Parathyroid adenoma (tissue), 2 donors: ENCODE results near the gene BHLHA15.

Experiments
- H2AFZ ChIP-seq: fragments of 300-600 bp; sonication (generic); one replicate; pipeline ENCODE4 v1.7.0; 2017; ENCODE audit warnings: antibody characterized with exemption, mild to moderate bottlenecking
- H3K27ac ChIP-seq: fragments of 300-600 bp; sonication (generic); one replicate; pipeline ENCODE4 v1.7.0; 2017
- H3K27me3 ChIP-seq: fragments of 300-600 bp; sonication (generic); one replicate; pipeline ENCODE4 v1.7.0; 2017; ENCODE audit warnings: low read length; ENCODE audit not compliant: control insufficient read depth, insufficient read depth
- H3K36me3 ChIP-seq: fragments of 300-600 bp; sonication (generic); one replicate; pipeline ENCODE4 v1.7.0; 2017; ENCODE audit warnings: low read length; ENCODE audit not compliant: control insufficient read depth, insufficient read depth
- H3K4me1 ChIP-seq: fragments of 300-600 bp; sonication (generic); one replicate; pipeline ENCODE4 v1.7.0; 2017; ENCODE audit warnings: control low read depth
- H3K4me2 ChIP-seq: fragments of 300-600 bp; sonication (generic); one replicate; pipeline ENCODE4 v1.7.0; 2017; ENCODE audit warnings: low read length
- H3K4me3 ChIP-seq: fragments of 300-600 bp; sonication (generic); one replicate; pipeline ENCODE4 v1.7.0; 2017; ENCODE audit warnings: low read depth, low read length
- H3K79me2 ChIP-seq: fragments of 300-600 bp; sonication (generic); one replicate; pipeline ENCODE4 v1.7.0; 2017; ENCODE audit warnings: control low read depth
- H3K9ac ChIP-seq: fragments of 300-600 bp; sonication (generic); one replicate; pipeline ENCODE4 v1.7.0; 2017; ENCODE audit warnings: mild to moderate bottlenecking
- H3K9me3 ChIP-seq: fragments of 300-600 bp; sonication (generic); one replicate; pipeline ENCODE4 v1.7.0; 2017; ENCODE audit warnings: low read length; ENCODE audit not compliant: control insufficient read depth
- TF ChIP-seq, protein P1 (sequence below): fragments of 300-600 bp; sonication (generic); IDR thresholded peaks from one replicate; pipeline ENCODE4 v1.7.0; 2017; ENCODE audit warnings: antibody characterized with exemption, mild to moderate bottlenecking
- donor health status: primary hyperparathyroidism.

BHLHA15 gene

DNA sequence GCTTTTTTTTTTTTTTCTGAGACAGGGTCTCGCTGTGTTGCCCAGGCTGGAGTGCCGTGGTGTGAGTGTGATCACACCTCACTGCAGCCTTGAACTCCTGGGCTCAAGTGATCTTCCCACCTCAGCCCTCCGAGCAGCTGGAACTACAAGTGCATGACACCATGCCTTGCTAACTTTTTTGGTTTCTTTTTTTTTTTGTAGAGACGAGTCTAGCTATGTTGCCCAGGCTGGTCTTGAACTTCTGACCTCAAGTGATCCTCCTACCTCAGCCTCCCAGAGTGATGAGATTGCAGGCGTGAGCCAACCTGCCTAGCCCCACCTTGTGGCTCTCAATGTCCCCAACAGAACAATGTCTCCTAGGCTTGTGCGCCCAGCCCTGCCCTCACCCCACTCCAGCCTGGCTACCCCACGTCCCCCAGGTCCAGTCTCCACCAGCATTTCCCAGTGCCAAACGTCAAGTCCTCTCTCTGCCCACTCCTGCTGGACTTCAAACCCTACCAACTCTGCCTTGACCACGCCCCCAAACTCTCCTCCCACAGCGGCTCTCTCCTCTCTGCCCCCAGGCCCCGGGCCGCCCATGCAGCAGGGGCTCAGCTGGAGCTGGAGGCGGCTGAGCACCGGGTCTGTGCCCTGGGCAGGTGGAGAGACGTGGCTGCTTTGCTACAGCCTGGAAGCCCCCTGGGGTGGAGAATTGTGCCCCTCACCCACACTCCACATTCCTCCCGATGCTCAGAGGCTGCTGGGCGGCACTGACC, 18.9 kb downstream of the BHLHA15 start:
- H3K27me3 ChIP-seq = no peaks in the 10 kb centered on the region
- no peak overlapping the region for H3K4me2 ChIP-seq
- H3K4me3 ChIP-seq = no peak overlapping the region
- TF ChIP-seq, protein P1, sequence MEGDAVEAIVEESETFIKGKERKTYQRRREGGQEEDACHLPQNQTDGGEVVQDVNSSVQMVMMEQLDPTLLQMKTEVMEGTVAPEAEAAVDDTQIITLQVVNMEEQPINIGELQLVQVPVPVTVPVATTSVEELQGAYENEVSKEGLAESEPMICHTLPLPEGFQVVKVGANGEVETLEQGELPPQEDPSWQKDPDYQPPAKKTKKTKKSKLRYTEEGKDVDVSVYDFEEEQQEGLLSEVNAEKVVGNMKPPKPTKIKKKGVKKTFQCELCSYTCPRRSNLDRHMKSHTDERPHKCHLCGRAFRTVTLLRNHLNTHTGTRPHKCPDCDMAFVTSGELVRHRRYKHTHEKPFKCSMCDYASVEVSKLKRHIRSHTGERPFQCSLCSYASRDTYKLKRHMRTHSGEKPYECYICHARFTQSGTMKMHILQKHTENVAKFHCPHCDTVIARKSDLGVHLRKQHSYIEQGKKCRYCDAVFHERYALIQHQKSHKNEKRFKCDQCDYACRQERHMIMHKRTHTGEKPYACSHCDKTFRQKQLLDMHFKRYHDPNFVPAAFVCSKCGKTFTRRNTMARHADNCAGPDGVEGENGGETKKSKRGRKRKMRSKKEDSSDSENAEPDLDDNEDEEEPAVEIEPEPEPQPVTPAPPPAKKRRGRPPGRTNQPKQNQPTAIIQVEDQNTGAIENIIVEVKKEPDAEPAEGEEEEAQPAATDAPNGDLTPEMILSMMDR = no peak
- H3K79me2 ChIP-seq = no peaks in the 10 kb centered on the region
- H2AFZ ChIP-seq = no peak overlapping the region
- H3K9ac ChIP-seq = no peak overlapping the region
- no peaks in the 10 kb centered on the region for H3K9me3 ChIP-seq
- no peak overlapping the region for H3K27ac ChIP-seq
- no peaks in the 10 kb centered on the region for H3K36me3 ChIP-seq
- H3K4me1 ChIP-seq = no peaks in the 10 kb centered on the region

DNA sequence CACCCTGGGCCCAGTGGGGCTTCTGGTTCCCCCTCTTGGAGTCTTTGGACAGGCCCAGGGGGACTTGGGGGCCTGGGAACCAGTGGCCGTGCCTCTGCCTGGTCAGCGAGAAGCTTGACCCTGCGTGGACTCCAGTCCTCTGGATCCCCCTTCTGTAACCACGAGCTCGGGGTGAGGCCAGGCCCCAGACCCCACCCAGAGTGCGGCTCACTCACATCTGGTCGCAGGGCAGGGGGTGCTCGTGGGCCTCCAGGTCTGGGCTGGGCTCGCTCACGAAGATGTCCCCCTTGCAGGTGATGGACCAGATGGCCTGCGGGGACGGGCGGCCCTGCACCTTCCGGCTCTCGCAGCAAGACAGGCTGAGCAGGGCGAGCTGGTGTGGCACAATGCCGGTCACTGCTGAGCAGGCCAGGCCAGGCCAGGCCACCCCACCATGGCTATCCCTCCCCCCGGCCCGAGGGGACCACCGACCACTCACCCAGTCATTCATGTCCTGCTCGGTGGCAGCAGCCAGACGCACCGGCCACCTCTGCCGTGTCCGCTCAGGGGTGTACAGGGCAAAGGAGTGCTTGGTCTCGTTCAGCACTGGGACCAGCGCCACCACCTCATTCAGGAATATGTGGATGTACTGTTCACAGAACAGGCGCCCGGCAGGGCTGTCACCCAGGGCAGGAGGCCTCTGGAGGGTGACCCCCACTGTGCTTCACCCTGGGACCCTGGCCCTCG, 19.7 kb downstream of the BHLHA15 start:
- no peaks in the 10 kb centered on the region for H3K4me1 ChIP-seq
- no peaks in the 10 kb centered on the region for H3K79me2 ChIP-seq
- H3K36me3 ChIP-seq = no peaks in the 10 kb centered on the region
- H3K27ac ChIP-seq = no peak overlapping the region
- no peak overlapping the region for H2AFZ ChIP-seq
- H3K9ac ChIP-seq = no peak overlapping the region
- H3K4me2 ChIP-seq = no peak overlapping the region
- TF ChIP-seq, protein P1 = no peak
- H3K4me3 ChIP-seq = no peak overlapping the region
- H3K27me3 ChIP-seq = no peaks in the 10 kb centered on the region
- H3K9me3 ChIP-seq = no peaks in the 10 kb centered on the region

DNA sequence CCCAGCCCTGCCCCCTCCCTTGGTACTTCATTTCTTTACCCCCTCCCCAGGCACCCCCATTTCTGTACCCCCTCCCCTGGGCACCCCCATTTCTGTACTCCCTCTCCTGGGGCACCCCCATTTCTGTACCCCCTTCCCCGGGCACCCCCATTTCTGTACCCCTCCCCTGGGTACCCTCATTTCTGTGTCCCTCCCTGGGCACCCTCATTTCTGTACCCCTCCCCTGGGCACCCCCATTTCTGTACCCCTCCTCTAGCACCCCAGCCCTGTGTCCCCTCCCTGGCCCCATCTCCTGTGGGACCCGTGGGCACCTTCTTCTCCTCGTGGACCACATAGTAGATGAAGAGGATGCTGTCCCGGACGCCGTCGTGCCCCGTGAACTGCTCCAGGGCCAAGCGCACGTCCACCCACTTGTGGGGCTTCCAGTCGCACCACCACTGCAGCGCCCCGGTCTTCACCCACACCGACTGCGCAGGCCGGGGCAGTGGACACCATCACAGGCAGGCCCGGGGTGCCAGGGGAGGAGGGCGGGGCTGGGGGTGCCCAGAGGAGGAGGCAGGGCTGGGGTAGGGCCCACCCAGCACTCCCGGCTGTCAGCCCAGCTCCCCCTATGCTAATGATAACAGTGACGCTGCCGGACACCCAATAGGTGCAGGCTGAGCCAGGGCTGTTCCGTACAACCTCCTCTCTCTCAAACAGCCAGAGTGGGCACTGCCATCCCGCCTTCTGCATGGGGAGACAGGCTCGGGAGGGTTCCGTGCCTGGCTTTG, 20.4 kb downstream of the BHLHA15 start:
- Histone ChIP-seq H2AFZ (no peak overlapping the region), H3K79me2 (no peaks in the 10 kb centered on the region), H3K27ac (no peak overlapping the region), H3K36me3 (no peaks in the 10 kb centered on the region), H3K9ac (no peak overlapping the region), H3K4me1 (no peaks in the 10 kb centered on the region), H3K27me3 (no peaks in the 10 kb centered on the region), H3K9me3 (no peaks in the 10 kb centered on the region), H3K4me3 (no peak overlapping the region), H3K4me2 (no peak overlapping the region)
- TF ChIP-seq, protein P1 = no peak

DNA sequence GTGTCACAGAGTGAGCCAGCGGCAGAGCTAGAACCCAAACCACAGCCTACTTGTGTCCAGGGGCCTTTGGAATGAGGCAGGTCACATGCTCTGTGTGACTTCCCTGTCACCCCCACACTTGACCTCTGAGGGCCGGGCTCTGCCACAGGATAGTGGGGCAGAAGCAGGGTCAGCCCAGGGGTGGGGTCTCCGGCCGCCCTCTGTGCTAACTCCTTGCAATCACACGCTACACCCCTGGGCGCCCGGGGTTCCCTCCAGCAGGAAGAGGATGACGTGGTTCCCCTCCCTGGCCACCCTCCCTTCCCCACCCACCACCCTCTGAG, 21.0 kb downstream of the BHLHA15 start:
- Histone ChIP-seq H3K79me2 (no peaks in the 10 kb centered on the region), H3K27me3 (no peaks in the 10 kb centered on the region), H2AFZ (no peak overlapping the region), H3K4me1 (no peaks in the 10 kb centered on the region), H3K27ac (no peak overlapping the region), H3K4me3 (no peak overlapping the region), H3K9me3 (no peaks in the 10 kb centered on the region), H3K4me2 (no peak overlapping the region), H3K9ac (no peak overlapping the region), H3K36me3 (no peaks in the 10 kb centered on the region)
- TF ChIP-seq, protein P1 = no peak
